Activated effector memory CD4-positive, alpha-beta T cell treated with anti-CD3 and anti-CD28 coated beads, Interleukin-2, amount 50 U/mL, for 16 hours (primary cell): ENCODE data around the gene ACOT6.
"Not testable (repeated sequence)": the region's sequence is repeated elsewhere in the genome, so short reads cannot be mapped to it uniquely, and the experiment has no call there.

Source experiments
- DNase-seq: peaks from one replicate; pipeline ENCODE4 v3.0.0-alpha.2; 2020

ACOT6 gene

DNA sequence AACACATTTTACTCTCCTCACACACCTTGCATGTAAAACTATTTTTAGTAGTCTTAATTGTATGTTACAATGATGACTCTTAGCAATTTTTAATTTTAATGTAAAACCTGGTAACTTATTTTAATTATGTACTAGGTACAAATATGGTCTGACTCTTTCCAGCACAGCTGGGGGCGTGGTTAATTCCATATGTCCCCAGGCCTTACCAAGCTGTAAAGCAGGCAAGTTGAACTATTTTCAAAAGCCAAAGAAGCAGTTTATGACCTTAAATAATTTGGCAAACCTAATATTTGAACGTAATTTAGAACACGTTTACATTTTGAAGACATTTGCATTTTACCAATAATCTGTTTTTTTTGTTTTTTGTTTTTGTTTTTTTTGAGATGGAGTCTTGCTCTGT is 9.3 kb upstream of the ACOT6 start:
- DNase-seq = no peak

DNA sequence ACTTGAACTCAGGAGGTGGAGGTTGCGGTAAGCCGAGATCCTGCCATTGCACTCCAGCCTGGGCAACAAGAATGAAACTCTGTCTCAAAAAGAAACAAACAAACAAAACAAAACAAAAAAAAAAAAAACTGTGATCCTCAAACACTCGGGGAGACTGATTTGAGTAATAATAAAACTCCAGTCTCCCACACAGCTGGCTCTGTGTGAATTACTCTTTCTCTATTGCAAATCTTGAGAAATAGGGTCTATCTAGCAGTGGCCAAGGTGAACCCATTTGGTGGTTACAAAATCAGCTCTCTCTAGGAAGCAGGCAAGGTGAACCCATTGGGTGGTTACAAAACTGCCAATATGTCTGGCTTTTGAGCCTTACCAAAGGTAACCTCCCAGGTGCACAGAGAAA is 6.0 kb upstream of the ACOT6 start:
- no peak for DNase-seq

DNA sequence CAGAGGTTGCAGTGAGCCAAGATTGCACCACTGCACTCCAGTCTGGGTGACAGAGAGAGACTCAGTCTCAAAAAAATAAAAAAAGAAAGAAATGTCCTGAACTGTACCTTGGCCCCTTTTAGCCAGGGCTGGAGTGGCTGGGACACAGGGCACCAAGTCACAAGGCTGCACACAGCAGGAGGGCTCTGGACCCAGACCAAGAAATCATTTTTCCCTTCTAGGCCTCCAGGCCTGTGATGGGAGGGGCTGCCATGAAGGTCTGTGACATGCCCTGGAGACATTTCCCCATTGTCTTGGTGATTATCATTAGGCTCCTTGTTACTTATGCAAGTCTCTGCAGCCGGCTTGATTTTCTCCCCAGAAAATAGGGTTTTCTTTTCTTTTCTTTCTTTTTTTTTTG is 5.1 kb upstream of the ACOT6 start:
- no peak for DNase-seq

- DNase-seq = no peak
Observed at GRCh38 chr14:73610687-73611086, 1.6 kb upstream of the ACOT6 start.

GRCh38 chr14:73613046-73613383 is 698 bp downstream of the ACOT6 start:
- no peak for DNase-seq

- DNase-seq = no peak
Observed at GRCh38 chr14:73613419-73613963, 1.2 kb downstream of the ACOT6 start.

GRCh38 chr14:73616831-73617230 is 4.5 kb downstream of the ACOT6 start:
- no peak for DNase-seq

DNA sequence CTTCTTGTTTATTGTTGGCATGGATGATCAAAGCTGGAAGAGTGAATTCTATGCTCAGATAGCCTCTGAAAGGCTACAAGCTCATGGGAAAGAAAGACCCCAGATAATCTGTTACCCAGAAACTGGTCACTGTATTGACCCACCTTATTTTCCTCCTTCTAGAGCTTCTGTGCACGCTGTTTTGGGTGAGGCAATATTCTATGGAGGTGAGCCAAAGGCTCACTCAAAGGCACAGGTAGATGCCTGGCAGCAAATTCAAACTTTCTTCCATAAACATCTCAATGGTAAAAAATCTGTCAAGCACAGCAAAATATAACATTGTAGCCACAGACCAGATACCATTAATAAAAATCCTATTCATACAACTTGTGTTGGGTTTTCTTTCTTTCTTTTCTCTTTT is 7.2 kb downstream of the ACOT6 start:
- DNase-seq = no peak

DNA sequence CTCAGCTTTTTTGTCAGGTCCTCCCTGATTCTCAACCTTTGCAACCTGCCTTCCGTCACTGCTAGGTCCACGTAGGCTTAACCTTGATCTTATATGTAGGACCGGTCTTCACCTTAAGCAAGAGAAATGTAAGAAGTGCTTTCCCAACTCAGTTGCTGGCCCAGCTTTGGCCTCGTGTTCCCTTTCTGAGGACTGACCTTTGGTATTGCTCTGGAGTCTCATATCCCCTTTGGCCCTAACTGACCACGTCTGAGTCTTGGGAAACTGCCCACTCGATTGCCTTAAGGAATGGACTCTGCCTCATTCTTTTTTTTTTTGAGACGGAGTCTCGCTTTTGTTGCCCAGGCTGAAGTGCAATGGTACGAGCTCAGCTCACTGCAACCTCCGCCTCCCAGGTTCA is 8.0 kb downstream of the ACOT6 start:
- no peak for DNase-seq

DNA sequence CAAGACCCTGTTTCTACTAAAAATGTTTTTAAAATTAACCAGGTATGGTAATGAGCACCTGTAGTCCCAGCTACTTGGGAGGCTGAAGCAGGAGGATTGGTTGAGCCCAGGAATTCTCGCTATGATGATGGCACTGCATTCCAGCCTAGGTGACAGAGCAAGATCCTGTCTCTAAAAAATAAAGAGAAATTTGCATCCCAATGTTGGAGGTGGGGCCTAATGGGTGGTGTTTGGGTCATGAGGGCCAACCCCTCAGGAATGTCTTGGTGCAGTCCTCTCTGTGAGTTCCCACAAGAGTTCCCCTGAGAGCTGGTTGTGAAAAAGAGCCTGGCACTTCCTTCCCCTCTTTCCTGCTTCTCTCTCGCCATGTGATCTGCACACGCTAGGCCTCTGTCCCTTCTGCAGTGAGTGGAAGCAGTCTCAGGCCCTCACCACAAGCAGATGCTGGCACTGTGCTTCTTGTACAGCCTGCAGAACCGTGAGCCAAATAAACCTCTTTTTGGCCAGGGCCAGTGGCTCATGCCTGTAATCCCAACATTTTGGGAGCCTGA is 11.3 kb downstream of the ACOT6 start:
- no peak for DNase-seq

DNA sequence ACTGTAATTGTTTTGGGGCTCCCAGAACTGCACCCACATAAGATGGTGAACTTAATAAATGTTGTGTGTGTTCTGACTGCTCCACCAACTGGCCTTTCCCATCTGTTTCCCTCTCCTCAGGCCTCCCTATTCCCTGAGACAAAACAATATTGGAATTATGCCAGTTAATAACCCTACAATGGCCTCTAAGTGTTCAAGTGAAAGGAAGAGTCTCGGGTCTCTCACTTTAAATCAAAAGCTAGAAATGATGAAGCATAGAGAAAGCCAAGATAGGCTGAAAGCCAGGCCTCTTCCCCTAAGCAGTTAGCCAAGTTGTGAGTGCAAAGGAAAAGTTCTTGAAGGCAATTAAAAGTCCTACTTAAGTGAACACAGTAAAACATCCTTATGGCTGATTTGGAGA is 13.4 kb downstream of the ACOT6 start:
- DNase-seq = no peak

DNA sequence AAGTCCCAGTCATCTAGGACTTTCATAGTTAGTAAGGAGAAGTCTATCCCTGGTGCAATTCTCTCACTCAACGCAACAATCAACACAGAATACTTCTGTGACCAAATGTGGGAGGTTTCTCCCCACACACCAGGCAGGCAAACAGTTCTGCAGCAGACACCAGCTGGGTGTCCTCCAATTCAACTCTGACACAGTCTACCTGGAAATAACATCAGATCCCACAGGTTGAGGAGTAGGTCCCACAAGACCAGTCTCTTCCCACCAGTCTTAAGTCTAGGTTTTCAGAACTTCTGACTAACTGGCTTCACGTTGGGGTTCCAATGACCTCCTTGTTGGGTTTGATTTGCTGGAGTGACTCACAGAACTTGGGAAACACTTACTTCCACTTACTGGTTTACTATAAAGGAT is 14.8 kb downstream of the ACOT6 start:
- DNase-seq = no peak

GRCh38 chr14:73630009-73630780 is 17.9 kb downstream of the ACOT6 start:
- DNase-seq = no peak

- peak; percentile 84 for DNase-seq
Observed at GRCh38 chr14:73633116-73634010, 21.0 kb downstream of the ACOT6 start.

DNA sequence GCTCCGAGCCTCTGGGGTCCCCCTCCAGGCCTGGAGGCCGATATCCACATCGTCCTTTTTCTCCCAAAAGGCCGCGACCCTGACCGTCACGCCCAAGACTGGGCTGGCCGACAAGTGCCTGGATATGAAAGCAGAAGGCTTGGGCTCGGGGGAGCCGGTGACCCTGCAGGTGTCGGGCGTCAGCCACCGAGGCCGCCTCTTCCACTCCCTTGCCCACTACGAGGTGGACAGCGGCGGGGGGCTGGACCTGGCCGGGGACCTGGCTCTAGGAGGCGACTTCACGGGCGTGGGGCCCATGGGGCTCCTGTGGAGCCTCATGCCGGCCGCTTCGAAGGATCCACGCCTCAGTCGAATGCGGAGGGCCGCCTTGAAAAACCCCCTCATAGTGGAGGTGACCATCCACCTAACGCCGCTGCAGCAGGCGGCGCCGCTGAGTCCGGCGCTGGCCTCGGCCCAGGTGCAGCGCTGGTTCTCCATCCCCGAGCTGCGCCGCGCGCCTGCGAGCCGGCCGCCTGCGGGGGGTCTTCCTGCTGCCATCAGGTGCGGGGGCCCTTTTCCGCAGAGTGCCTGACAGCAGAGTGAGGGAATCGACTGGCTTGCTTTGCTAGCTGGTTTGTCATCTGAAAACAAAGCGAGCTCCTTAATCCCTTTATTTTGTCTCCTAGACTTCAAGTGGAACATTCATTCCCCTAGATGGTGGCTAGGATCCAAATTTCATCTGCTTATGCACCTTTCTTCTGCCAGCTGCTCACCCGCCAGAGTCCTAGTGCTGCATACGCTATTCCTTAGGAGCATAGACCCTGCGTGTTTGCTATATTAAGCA is 21.9 kb downstream of the ACOT6 start:
- no peak for DNase-seq

GRCh38 chr14:73636355-73636754 is 24.0 kb downstream of the ACOT6 start:
- not testable (repeated sequence) for DNase-seq

DNA sequence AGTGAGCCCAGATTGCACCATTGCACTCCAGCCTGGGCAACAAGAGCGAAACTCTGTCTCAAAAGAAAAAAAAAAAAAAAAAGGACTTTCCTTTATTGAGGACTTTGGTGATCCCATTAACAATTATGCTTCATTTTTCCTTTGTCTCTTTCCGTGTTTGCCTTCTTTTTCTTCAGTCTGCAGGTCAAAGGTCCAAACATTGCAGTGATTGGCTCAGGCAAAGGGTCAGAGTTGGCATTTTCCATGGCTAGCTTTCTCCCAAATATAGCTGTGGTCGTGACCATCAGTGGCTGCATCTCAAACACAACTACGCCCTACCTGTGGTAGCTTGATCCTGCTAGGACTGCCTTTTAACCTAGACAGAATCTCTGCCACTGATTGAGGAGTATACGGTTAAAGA is 25.5 kb downstream of the ACOT6 start:
- no peak for DNase-seq

DNA sequence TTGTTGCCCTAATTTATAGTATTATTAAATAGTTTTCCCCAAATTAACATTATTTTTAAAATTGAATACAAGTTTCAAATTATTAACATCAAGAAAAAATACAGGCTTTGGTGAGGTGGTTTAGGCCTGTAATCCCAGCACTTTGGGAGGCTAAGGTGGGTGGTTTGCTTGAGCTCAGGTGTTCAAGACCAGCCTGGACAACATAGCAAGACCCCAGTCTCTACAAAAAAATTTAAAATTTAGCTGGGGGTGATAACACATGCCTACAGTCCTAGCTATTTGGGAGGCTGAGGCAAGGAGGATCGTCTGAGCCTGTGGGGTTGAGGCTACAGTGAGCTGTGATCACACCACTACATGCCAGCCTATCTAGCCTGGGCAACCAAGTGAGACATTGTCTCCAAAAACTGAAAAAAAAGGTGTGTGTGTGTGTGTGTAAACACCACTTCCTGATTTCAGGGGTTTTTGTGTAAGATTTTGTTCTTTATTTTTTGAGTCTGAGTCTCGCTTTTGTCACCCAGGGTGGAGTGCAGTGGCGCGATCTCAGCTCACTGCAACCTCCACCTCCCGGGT is 28.6 kb downstream of the ACOT6 start:
- no peak for DNase-seq

GRCh38 chr14:73644531-73645247 is 32.4 kb downstream of the ACOT6 start, which contains the start of gene DNAL1:
Gene DNAL1 (plus strand): TSS chr14:73644986. CDS start chr14:73645040, 54 bp downstream.
- peak; percentile 97 for DNase-seq

DNA sequence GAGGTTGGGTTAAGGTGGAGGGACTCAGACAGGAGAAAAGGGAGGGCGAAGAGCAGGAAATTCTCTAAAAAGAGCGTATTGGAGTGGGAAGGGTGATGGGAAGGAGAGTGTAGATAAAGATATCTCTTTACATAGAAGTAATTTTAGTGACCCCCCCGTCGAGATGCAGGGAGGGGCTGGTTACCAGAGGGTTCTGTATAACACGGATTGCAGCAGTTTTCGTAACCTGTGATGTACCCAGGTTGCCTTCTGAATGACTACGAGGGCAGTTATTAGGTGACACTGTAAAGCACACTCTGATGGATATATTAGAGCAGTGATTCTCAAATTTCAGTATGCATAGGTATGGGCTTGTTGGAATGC is 32.9 kb downstream of the ACOT6 start:
- no peak for DNase-seq

GRCh38 chr14:73651005-73651404 is 38.7 kb downstream of the ACOT6 start:
- no peak for DNase-seq

DNA sequence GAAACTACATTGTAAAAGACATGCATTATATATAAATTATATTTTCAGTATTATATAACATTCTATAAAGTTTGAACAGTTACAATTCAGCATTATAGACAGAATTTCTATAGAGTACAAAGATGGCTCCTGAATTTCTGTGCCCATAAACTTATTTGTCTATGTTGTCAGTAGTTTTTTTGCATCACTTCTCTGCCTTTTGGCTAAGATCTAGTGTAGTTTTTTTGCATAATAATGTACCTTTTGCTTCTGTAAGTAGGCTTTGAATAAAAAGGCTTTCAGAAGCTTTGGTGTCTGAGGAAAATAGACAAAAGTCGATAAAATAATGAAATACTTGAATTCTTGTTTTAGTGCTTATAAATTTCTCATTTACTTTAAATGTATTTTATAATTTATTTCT is 43.5 kb downstream of the ACOT6 start:
- no peak for DNase-seq
